Osteoblast (primary cell): Measurements from ENCODE around the gene AKAP8. TPM values are rescaled to one million over a fixed set of nuclear protein-coding genes. Genes with fewer than 3 reads are reported as not detected.

ENCODE experiments used
- DNase-seq: peaks from one replicate; pipeline ENCODE4 v3.0.0; 2011; ENCODE audit warnings: low spot score, mixed read lengths; ENCODE audit not compliant: insufficient read length; ENCODE audit errors: missing footprints
- H2AFZ ChIP-seq: 2 replicates; pipeline ENCODE4 v1.6.0; 2011; ENCODE audit warnings: mild to moderate bottlenecking, low read length
- H3K27ac ChIP-seq: 2 replicates; pipeline ENCODE4 v1.5.1; 2011; ENCODE audit warnings: mild to moderate bottlenecking, low read depth, low read length, moderate library complexity
- H3K27me3 ChIP-seq: 2 replicates; pipeline ENCODE4 v1.6.0; 2012; ENCODE audit warnings: mild to moderate bottlenecking, control low read depth, inconsistent platforms, low read length, moderate library complexity; ENCODE audit not compliant: insufficient read depth
- H3K36me3 ChIP-seq: 2 replicates; pipeline ENCODE4 v1.5.1; 2011; ENCODE audit warnings: mild to moderate bottlenecking, low read length, control low read depth, moderate library complexity; ENCODE audit not compliant: insufficient read depth
- H3K4me1 ChIP-seq: 2 replicates; pipeline ENCODE4 v1.5.1; 2011; ENCODE audit warnings: mild to moderate bottlenecking, low read length, control low read depth, moderate library complexity; ENCODE audit not compliant: insufficient read depth
- H3K4me2 ChIP-seq: 2 replicates; pipeline ENCODE4 v1.6.0; 2011; ENCODE audit warnings: mild to moderate bottlenecking, low read length; ENCODE audit not compliant: insufficient read depth
- H3K4me3 ChIP-seq: fragments of 200-600 bp; sonication (generic); 3 replicates; pipeline ENCODE4 v1.5.1; 2012; ENCODE audit warnings: mild to moderate bottlenecking, low read length, inconsistent platforms; ENCODE audit not compliant: insufficient read depth
- H3K79me2 ChIP-seq: 2 replicates; pipeline ENCODE4 v1.6.0; 2012; ENCODE audit warnings: mild to moderate bottlenecking, low read length, control low read depth, inconsistent platforms; ENCODE audit not compliant: insufficient read depth
- H3K9me3 ChIP-seq: 2 replicates; pipeline ENCODE4 v1.5.1; 2011; ENCODE audit warnings: low read depth, low read length, control low read depth
- H4K20me1 ChIP-seq: 2 replicates; pipeline ENCODE4 v1.6.0; 2012; ENCODE audit warnings: mild to moderate bottlenecking, low read length, control low read depth; ENCODE audit not compliant: insufficient read depth
- total RNA-seq: library from RNA; depleted of rRNA; stranded (reverse); fragments of >200 nt; gene quantifications from 2 replicates; pipeline ENCODE4 v1.2.3, GENCODE V29; 2012
- TF ChIP-seq, protein P1 (sequence below): IDR thresholded peaks from 2 replicates; pipeline ENCODE4 v1.5.1; 2011; ENCODE audit warnings: mild to moderate bottlenecking, low read depth, low read length, moderate library complexity; ENCODE audit errors: extremely low read depth

AKAP8 gene
- total RNA-seq, 1 donor: 18.1 TPM

DNA sequence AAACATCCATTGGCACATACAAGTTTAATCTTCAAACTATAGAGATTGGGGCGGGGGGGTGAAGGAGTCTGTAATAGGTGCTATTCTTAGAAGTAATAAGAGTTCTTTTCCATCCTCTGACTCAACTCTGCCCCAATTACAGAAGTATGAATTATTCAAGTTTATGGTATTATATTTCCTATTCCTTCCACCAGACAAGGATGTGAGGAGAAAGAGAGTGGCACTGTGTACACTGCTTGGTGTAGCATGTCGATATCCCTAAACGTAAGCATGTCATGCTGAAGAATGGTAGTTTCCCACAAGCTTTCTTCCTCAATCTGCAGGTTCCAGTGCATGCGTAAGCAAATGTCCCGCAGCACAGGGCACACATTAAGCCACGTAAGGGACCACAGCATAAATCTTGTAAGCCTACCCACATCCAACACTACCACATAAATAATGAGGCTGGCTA lies 61.3 kb downstream of the AKAP8 start:
- Histone ChIP-seq H3K27me3 (no peaks in the 10 kb centered on the region), H3K4me3 (no peak overlapping the region), H3K36me3 (no peaks in the 10 kb centered on the region), H3K27ac (peak overlapping the region; percentile 61), H3K9me3 (no peaks in the 10 kb centered on the region), H3K4me2 (peak overlapping the region; percentile 17), H3K4me1 (peaks cover 64% of the 10 kb centered on the region), H3K79me2 (peaks cover 98% of the 10 kb centered on the region), H2AFZ (no peak overlapping the region), H4K20me1 (peaks cover 88% of the 10 kb centered on the region)
- DNase-seq: no peak
- TF ChIP-seq, protein P1, sequence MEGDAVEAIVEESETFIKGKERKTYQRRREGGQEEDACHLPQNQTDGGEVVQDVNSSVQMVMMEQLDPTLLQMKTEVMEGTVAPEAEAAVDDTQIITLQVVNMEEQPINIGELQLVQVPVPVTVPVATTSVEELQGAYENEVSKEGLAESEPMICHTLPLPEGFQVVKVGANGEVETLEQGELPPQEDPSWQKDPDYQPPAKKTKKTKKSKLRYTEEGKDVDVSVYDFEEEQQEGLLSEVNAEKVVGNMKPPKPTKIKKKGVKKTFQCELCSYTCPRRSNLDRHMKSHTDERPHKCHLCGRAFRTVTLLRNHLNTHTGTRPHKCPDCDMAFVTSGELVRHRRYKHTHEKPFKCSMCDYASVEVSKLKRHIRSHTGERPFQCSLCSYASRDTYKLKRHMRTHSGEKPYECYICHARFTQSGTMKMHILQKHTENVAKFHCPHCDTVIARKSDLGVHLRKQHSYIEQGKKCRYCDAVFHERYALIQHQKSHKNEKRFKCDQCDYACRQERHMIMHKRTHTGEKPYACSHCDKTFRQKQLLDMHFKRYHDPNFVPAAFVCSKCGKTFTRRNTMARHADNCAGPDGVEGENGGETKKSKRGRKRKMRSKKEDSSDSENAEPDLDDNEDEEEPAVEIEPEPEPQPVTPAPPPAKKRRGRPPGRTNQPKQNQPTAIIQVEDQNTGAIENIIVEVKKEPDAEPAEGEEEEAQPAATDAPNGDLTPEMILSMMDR: no peak

DNA sequence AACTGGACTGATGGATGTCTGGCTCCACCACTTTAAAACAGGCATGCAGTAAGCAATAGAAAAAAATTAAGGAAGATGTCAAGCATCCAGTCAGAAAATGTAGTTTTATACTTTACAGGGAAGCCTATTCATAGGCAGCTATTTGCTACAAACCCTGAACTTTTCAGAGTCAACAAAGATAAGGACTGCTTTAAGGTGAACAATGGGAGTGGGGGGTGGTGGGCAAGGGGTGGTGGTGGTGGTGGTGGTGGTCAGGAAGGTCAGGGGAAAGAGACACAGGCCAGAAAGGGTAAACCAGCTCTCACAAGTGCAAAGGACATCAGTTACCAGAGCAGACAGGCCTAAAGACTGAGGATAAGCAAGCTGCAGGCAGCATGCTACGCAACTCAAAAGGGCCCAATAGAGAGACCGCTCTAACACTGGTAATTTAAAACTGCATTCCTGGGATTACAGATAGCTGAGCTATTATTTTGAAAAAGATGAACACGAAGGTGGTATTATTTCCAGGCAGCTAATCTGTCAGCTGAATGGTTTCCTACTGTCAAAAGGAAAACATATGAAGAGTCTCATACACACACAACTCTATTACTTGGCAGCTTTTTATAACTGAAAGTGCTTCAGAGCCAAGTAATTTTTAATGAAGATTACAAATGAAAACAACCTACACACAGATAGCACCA lies 62.1 kb downstream of the AKAP8 start:
- Histone ChIP-seq H3K4me3 (no peak overlapping the region), H3K79me2 (peaks cover 98% of the 10 kb centered on the region), H3K4me2 (peak overlapping the region; percentile 17), H3K36me3 (no peaks in the 10 kb centered on the region), H3K27me3 (no peaks in the 10 kb centered on the region), H3K4me1 (peaks cover 64% of the 10 kb centered on the region), H2AFZ (no peak overlapping the region), H4K20me1 (peaks cover 90% of the 10 kb centered on the region), H3K9me3 (no peaks in the 10 kb centered on the region), H3K27ac (peak overlapping the region; percentile 61)
- no peak for DNase-seq
- TF ChIP-seq, protein P1: no peak

DNA sequence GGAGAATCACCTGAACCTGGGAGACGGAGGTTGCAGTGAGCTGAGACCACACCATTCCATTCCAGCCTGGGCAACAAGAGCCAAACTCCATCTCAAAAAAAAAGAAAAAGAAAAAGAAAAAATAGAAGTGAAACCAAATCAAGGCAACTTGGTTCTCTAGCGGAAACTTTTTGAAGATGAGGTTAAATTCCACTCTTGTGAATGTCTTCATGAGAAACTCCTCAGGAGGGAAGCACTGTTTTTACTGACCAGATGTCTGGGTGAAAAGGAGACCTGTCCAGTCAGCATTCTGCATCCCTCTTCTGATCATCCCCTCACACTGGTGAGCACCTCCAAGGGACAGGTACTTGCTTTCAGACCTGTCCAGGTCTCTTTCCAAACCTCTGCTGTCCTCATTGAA lies 63.1 kb downstream of the AKAP8 start:
- Histone ChIP-seq H3K27me3 (no peaks in the 10 kb centered on the region), H3K4me2 (no peak overlapping the region), H3K4me1 (peaks cover 59% of the 10 kb centered on the region), H3K36me3 (no peaks in the 10 kb centered on the region), H3K27ac (peak overlapping the region; percentile 61), H3K4me3 (no peak overlapping the region), H4K20me1 (peaks cover 91% of the 10 kb centered on the region), H3K9me3 (no peaks in the 10 kb centered on the region), H3K79me2 (peaks cover 100% of the 10 kb centered on the region), H2AFZ (no peak overlapping the region)
- no peak for DNase-seq
- TF ChIP-seq, protein P1: no peak

DNA sequence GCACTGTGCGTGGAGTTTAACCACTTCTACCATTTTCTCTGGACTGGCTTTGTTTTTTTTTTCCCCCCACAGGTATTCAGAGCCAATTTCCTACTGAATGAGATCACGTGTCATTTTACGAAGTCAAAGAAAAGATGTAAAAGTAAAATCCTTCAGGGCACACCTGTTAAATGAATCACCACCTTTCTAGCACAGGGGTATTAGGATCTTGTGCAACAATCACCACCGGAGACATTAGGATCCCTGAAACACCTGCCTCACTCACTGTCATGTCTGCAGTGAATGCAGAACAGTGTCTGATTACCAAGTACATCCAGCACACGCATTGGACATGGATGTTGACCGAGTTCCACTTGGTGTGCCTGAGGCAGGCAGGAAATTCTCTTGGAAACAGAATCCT lies 64.5 kb downstream of the AKAP8 start:
- DNase-seq: no peak
- TF ChIP-seq, protein P1: no peak
- Histone ChIP-seq H2AFZ (no peak overlapping the region), H3K4me3 (no peak overlapping the region), H3K36me3 (no peaks in the 10 kb centered on the region), H3K27me3 (no peaks in the 10 kb centered on the region), H4K20me1 (peaks cover 90% of the 10 kb centered on the region), H3K4me1 (peaks cover 45% of the 10 kb centered on the region), H3K27ac (peak overlapping the region; percentile 26), H3K4me2 (no peak overlapping the region), H3K9me3 (no peaks in the 10 kb centered on the region), H3K79me2 (peaks cover 100% of the 10 kb centered on the region)
